CD4-positive, alpha-beta T cell (primary cell): ENCODE results near the gene BLNK. TPM values are rescaled to one million over a fixed set of nuclear protein-coding genes. Genes with fewer than 3 reads are reported as not detected.

ENCODE experiments used
- ATAC-seq: fragments of 200-7000 bp; cut with Tn5 transposase; one replicate; pipeline ENCODE4 v1.10.0; 2022; ENCODE audit warnings: mild to moderate bottlenecking; ENCODE audit not compliant: poor library complexity
- CTCF ChIA-PET: fragments of 350-600 bp; sonication (Branson Sonifier 250); formaldehyde crosslinking; loops from one replicate; lab custom pipeline; 2021; ENCODE audit warnings: antibody characterized with exemption, inconsistent platforms; lab: Charles Lee
- POLR2A ChIA-PET: fragments of 350-600 bp; sonication (Branson Sonifier 250); formaldehyde crosslinking; loops from one replicate; lab custom pipeline; 2021; ENCODE audit warnings: antibody characterized with exemption, inconsistent platforms; lab: Charles Lee
- DNase-seq, 14 experiments: peaks; one replicate each; pipeline ENCODE4 v3.0.0-alpha.2; 2013 to 2020; ENCODE audit warnings: mixed read lengths in 2 of 14
- H3K27ac ChIP-seq, 2 donors: one replicate each; pipeline versions ENCODE4 v1.5.1 to v1.7.0; 2013; ENCODE audit warnings: low read length in 2 of 2, low read depth in 1 of 2, mild to moderate bottlenecking in 1 of 2
- H3K27me3 ChIP-seq, 2 experiments: 1 replicate in 1 of 2; 2 replicates in 1 of 2; pipeline versions ENCODE4 v1.6.1 to v1.7.0; 2013; ENCODE audit warnings: low read length in 2 of 2, control low read depth in 1 of 2, mild to moderate bottlenecking in 1 of 2, moderate library complexity in 1 of 2; ENCODE audit not compliant: insufficient read depth in 2 of 2, control insufficient read depth in 1 of 2
- H3K36me3 ChIP-seq: one replicate; pipeline ENCODE4 v1.6.1; 2013; ENCODE audit warnings: low read length, control low read depth; ENCODE audit not compliant: insufficient read depth
- H3K4me1 ChIP-seq: one replicate; pipeline ENCODE4 v1.6.1; 2013; ENCODE audit warnings: low read length, control low read depth; ENCODE audit not compliant: insufficient read depth
- H3K4me3 ChIP-seq: one replicate; pipeline ENCODE4 v1.5.1; 2013; ENCODE audit warnings: mild to moderate bottlenecking, low read length, moderate library complexity
- H3K9me3 ChIP-seq, 2 experiments: 1 replicate in 1 of 2; 2 replicates in 1 of 2; pipeline versions ENCODE4 v1.6.1 to v1.7.0; 2013; ENCODE audit warnings: low read length in 2 of 2, mild to moderate bottlenecking in 2 of 2, control low read depth in 1 of 2, moderate library complexity in 1 of 2; ENCODE audit not compliant: control insufficient read depth in 1 of 2, insufficient read depth in 1 of 2
- H3K27ac Mint-ChIP-seq: one replicate; pipeline ENCODE4 v1.8.0; 2020; ENCODE audit warnings: mixed read lengths
- H3K27me3 Mint-ChIP-seq: one replicate; pipeline ENCODE4 v1.8.0; 2021; ENCODE audit warnings: mixed read lengths
- H3K36me3 Mint-ChIP-seq: one replicate; pipeline ENCODE4 v1.8.0; 2021; ENCODE audit warnings: low read depth, mixed read lengths
- H3K4me1 Mint-ChIP-seq: one replicate; pipeline ENCODE4 v1.8.0; 2021; ENCODE audit warnings: low read depth, mixed read lengths
- H3K4me3 Mint-ChIP-seq: one replicate; pipeline ENCODE4 v1.8.0; 2020; ENCODE audit warnings: mild to moderate bottlenecking, mixed read lengths
- H3K9me3 Mint-ChIP-seq: one replicate; pipeline ENCODE4 v1.8.0; 2020; ENCODE audit warnings: mixed read lengths
- CTCF ChIP-seq: fragments of 200-600 bp; IDR thresholded peaks from one replicate; pipeline ENCODE4 v1.8.0; 2022; ENCODE audit warnings: antibody characterized with exemption, mild to moderate bottlenecking
- intact Hi-C, 2 experiments: fragments of 100-400 bp; cut with DNase I in 1 of 2; cut with micrococcal nuclease in 1 of 2; formaldehyde crosslinking; loops; one replicate each; pipeline versions ENCODE4 v1.15.1 to v1.9.0; 2023 to 2025; cut with DNase I, micrococcal nuclease
- total RNA-seq, 174 experiments: library from RNA in 2 of 174; stranded (reverse) in 2 of 174; gene quantifications; one replicate each; pipeline ENCODE4 v1.2.3 and lab custom pipeline; 2021 to 2026

Gene BLNK
- total RNA-seq, 2 experiments from 2014 or later: not detected

- H3K9me3 ChIP-seq: no peaks in the 10 kb centered on the region
- no peak overlapping the region for H3K27ac ChIP-seq
- Mint-ChIP-seq H3K4me3 (no peak overlapping the region), H3K4me1 (no peaks in the 10 kb centered on the region), H3K36me3 (no peaks in the 10 kb centered on the region), H3K27me3 (no peaks in the 10 kb centered on the region), H3K27ac (no peak overlapping the region), H3K9me3 (no peaks in the 10 kb centered on the region)
- ChIA-PET POLR2A (no interaction called here), CTCF (no interaction called here)
- H3K36me3 ChIP-seq: no peaks in the 10 kb centered on the region
- TF ChIP-seq CTCF: no peak
- H3K4me1 ChIP-seq: no peaks in the 10 kb centered on the region
- intact Hi-C loops: no loop called here
- DNase-seq (no peak), ATAC-seq (no peak)
- H3K27me3 ChIP-seq: no peaks in the 10 kb centered on the region
- no peak overlapping the region for H3K4me3 ChIP-seq
Measured at GRCh38 chr10:96259150-96259549, 12.2 kb downstream of the BLNK start.

GRCh38 chr10:96257944-96258343 lies 13.4 kb downstream of the BLNK start:
- Histone ChIP-seq H3K4me3 (no peak overlapping the region), H3K27me3 (no peaks in the 10 kb centered on the region), H3K9me3 (no peaks in the 10 kb centered on the region), H3K36me3 (no peaks in the 10 kb centered on the region), H3K27ac (no peak overlapping the region), H3K4me1 (no peaks in the 10 kb centered on the region)
- no peaks in the 10 kb centered on the region for H3K9me3 Mint-ChIP-seq
- DNase-seq: peak in 1 of 14 experiments; percentile 6
- CTCF ChIA-PET: no interaction called here
- POLR2A ChIA-PET: no interaction called here
- H3K4me1 Mint-ChIP-seq: no peaks in the 10 kb centered on the region
- H3K27me3 Mint-ChIP-seq: no peaks in the 10 kb centered on the region
- no peak overlapping the region for H3K4me3 Mint-ChIP-seq
- ATAC-seq: no peak
- no peak overlapping the region for H3K27ac Mint-ChIP-seq
- intact Hi-C loops: no loop called here
- no peak for TF ChIP-seq CTCF
- no peaks in the 10 kb centered on the region for H3K36me3 Mint-ChIP-seq

- Mint-ChIP-seq H3K4me3 (no peak overlapping the region), H3K9me3 (no peaks in the 10 kb centered on the region), H3K27me3 (no peaks in the 10 kb centered on the region), H3K4me1 (no peaks in the 10 kb centered on the region), H3K27ac (no peak overlapping the region), H3K36me3 (no peaks in the 10 kb centered on the region)
- TF ChIP-seq CTCF: no peak
- no peak for ATAC-seq
- Histone ChIP-seq H3K27me3 (no peaks in the 10 kb centered on the region), H3K4me1 (no peaks in the 10 kb centered on the region), H3K36me3 (no peaks in the 10 kb centered on the region), H3K27ac (no peak overlapping the region), H3K4me3 (no peak overlapping the region), H3K9me3 (no peaks in the 10 kb centered on the region)
- intact Hi-C loops: no loop called here
- ChIA-PET CTCF (interaction anchor here (1.4 kb wide), 1 partner anchor 26 kb away, joined by 4 read pairs; no protein-coding TSS in a partner anchor), POLR2A (no interaction called here)
- no peak for DNase-seq
Measured at GRCh38 chr10:96255549-96256333, 15.6 kb downstream of the BLNK start.
